GM21737 (cell line): ENCODE results near the gene CARM1.

Experiments
- ATAC-seq: cut with Tn5 transposase; IDR thresholded peaks from one replicate; pipeline ENCODE4 v1.9.1; 2021; ENCODE audit warnings: mild to moderate bottlenecking, moderate library complexity; ENCODE audit not compliant: unreplicated experiment

CARM1 gene

GRCh38 chr19:10968527-10969135 lies 97.3 kb downstream of the CARM1 start:
- ATAC-seq = peak; percentile 39

GRCh38 chr19:10971107-10971726 lies 99.9 kb downstream of the CARM1 start:
- no peak for ATAC-seq
